Panc1 (cell line): ENCODE measurements around the gene KIAA1217. TPM values are rescaled to one million over a fixed set of nuclear protein-coding genes. Genes with fewer than 3 reads are reported as not detected.

Experiments used
- ATAC-seq: fragments of 200-7000 bp; cut with Tn5 transposase; 2 replicates; pipeline ENCODE4 v1.9.1; 2020; ENCODE audit warnings: mild to moderate bottlenecking, moderate library complexity
- BruUV-seq: library from RNA; stranded (reverse); fragments of 400-500 nt; replicated peaks from 2 replicates; lab custom pipeline; 2021; lab: Mats Ljungman, UMichigan
- CTCF ChIA-PET: fragments of 300-600 bp; sonication (Branson Sonifier 250); formaldehyde crosslinking; loops from one replicate; lab custom pipeline; 2022; ENCODE audit warnings: antibody characterized with exemption; lab: Charles Lee
- POLR2A ChIA-PET: fragments of 300-600 bp; sonication (Branson Sonifier 250); formaldehyde crosslinking; loops from one replicate; lab custom pipeline; 2022; ENCODE audit warnings: antibody characterized with exemption; lab: Charles Lee
- DNase-seq: peaks from one replicate; pipeline ENCODE4 v3.0.0-alpha.2; 2010; ENCODE audit warnings: low read depth, low spot score
- H3K27ac ChIP-seq: 2 replicates; pipeline ENCODE4 v1.5.1; 2011; ENCODE audit warnings: mild to moderate bottlenecking, low read length, inconsistent platforms
- H3K27me3 ChIP-seq: fragments of 200-500 bp; sonication (Bioruptor generic); 2 replicates; pipeline ENCODE4 v1.6.0; 2014; ENCODE audit warnings: low read length, inconsistent platforms; ENCODE audit not compliant: control insufficient read depth, insufficient read depth
- H3K36me3 ChIP-seq: fragments of 200-500 bp; sonication (Bioruptor generic); 2 replicates; pipeline ENCODE4 v1.5.1; 2014; ENCODE audit warnings: inconsistent platforms, mild to moderate bottlenecking, low read length, moderate library complexity; ENCODE audit not compliant: control insufficient read depth, insufficient read depth
- H3K4me1 ChIP-seq: 2 replicates; pipeline ENCODE4 v1.5.1; 2011; ENCODE audit warnings: inconsistent platforms, mild to moderate bottlenecking, low read length, moderate library complexity; ENCODE audit not compliant: control insufficient read depth, insufficient read depth
- H3K4me3 ChIP-seq, 2 experiments: 2 replicates each; pipeline ENCODE4 v1.5.1; 2011 to 2012; ENCODE audit warnings: low read depth in 2 of 2, low read length in 2 of 2, mild to moderate bottlenecking in 2 of 2, inconsistent platforms in 1 of 2, moderate library complexity in 1 of 2
- H3K9me3 ChIP-seq: fragments of 200-500 bp; sonication (Bioruptor generic); 2 replicates; pipeline ENCODE4 v1.5.1; 2014; ENCODE audit warnings: low read depth, mild to moderate bottlenecking, inconsistent platforms, low read length, moderate library complexity; ENCODE audit not compliant: control insufficient read depth, insufficient read depth
- CTCF ChIP-seq: fragments of 450-650 bp; IDR thresholded peaks from 2 replicates; pipeline ENCODE4 v1.5.1; 2017; ENCODE audit warnings: mild to moderate bottlenecking
- POLR2AphosphoS5 ChIP-seq: IDR thresholded peaks from 2 replicates; pipeline ENCODE4 v1.6.1; 2012; ENCODE audit warnings: mild to moderate bottlenecking, low read depth, low read length, moderate library complexity
- REST ChIP-seq, 2 experiments: IDR thresholded peaks; 2 replicates each; pipeline ENCODE4 v1.6.1; 2011 to 2012; ENCODE audit warnings: low read depth in 2 of 2, control low read depth in 1 of 2, low read length in 1 of 2, mild to moderate bottlenecking in 1 of 2, moderate library complexity in 1 of 2; ENCODE audit not compliant: insufficient read depth in 1 of 2
- SIN3A ChIP-seq: IDR thresholded peaks from 2 replicates; pipeline ENCODE4 v1.6.1; 2012; ENCODE audit warnings: low read depth, mild to moderate bottlenecking, low read length, moderate library complexity, borderline replicate concordance; ENCODE audit not compliant: insufficient read depth
- TCF7L2 ChIP-seq: IDR thresholded peaks from 2 replicates; pipeline ENCODE4 v1.6.1; 2011; ENCODE audit warnings: mild to moderate bottlenecking, low read depth, low read length, inconsistent platforms
- in situ Hi-C: cut with HindIII; loops from 2 replicates; pipeline ENCODE4 v1.10.0; 2016; ENCODE audit warnings: low sequenced_read_pairs, low pct_unique_long_range_greater_than_20kb
- intact Hi-C: fragments of 100-400 bp; cut with micrococcal nuclease; formaldehyde crosslinking; loops from one replicate; pipeline ENCODE4 v1.10.0; 2022; ENCODE audit not compliant: unreplicated experiment
- total RNA-seq: library from RNA; stranded (reverse); gene quantifications from one replicate; pipeline ENCODE4 v1.2.1, GENCODE V29; 2021; ENCODE audit not compliant: unreplicated experiment

The KIAA1217 gene
- total RNA-seq, 1 experiment from 2014 or later, result 11.6 TPM

DNA sequence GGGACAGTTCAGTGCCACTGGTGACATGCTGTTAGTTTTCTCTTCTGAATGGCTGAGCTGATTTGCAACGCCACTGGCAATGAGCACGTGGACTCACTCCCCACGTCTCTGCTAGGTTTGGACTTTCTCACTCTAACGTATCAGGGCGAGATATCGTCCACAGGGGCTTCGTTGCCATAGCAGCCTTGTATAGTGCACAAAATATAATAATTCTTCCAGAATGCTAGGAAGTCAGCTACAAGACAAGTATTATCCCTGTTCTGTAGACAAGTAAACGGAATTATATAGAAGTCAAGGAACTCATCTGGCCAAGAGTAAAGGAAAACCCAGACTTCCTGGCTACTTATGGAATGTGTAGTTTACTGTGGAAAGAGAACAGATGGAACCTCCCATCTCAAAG lies 288.0 kb downstream of the KIAA1217 start:
- ChIA-PET CTCF (no interaction called here), POLR2A (no interaction called here)
- ATAC-seq, result no peak
- Histone ChIP-seq H3K9me3 (no peaks in the 10 kb centered on the region), H3K36me3 (no peaks in the 10 kb centered on the region), H3K27me3 (no peaks in the 10 kb centered on the region), H3K4me3 (no peak overlapping the region), H3K4me1 (no peaks in the 10 kb centered on the region), H3K27ac (no peak overlapping the region)
- in situ Hi-C loops (no loop called here), intact Hi-C loops (no loop called here)
- TF ChIP-seq REST (IDR thresholded peaks at IDR 0.05; ENCODE audit: insufficient read depth in 1 of 2, low read depth in 2 of 2, low read length in 1 of 2), result no peak
- TF ChIP-seq SIN3A, result no peak
- no peak for TF ChIP-seq TCF7L2
- TF ChIP-seq POLR2AphosphoS5, result no peak
- no peak for TF ChIP-seq CTCF
- BruUV-seq, result no TSS peak
- DNase-seq, result no peak

GRCh38 chr10:24501056-24501711 lies 292.2 kb downstream of the KIAA1217 start:
- H3K27me3 ChIP-seq, result no peaks in the 10 kb centered on the region
- H3K4me3 ChIP-seq, result no peak overlapping the region
- in situ Hi-C loops (no loop called here), intact Hi-C loops (loop anchor here (10.0 kb wide), 2 partner anchors 296 to 506 kb away; partner anchors contain the start of gene KIAA1217)
- TF ChIP-seq POLR2AphosphoS5 (no peak), SIN3A (no peak), REST (IDR thresholded peaks at IDR 0.05; ENCODE audit: insufficient read depth in 1 of 2, low read depth in 2 of 2, low read length in 1 of 2) (no peak), TCF7L2 (no peak), CTCF (no peak)
- no peaks in the 10 kb centered on the region for H3K9me3 ChIP-seq
- ATAC-seq (no peak), DNase-seq (no peak)
- H3K4me1 ChIP-seq, result no peaks in the 10 kb centered on the region; the same call in 1 of the 2 replicates
- BruUV-seq, result no TSS peak
- POLR2A ChIA-PET, result no interaction called here
- H3K36me3 ChIP-seq, result no peaks in the 10 kb centered on the region
- CTCF ChIA-PET, result interaction anchor here (0.7 kb wide), 1 partner anchor 1704 kb away, joined by 4 read pairs; no protein-coding TSS in a partner anchor
- H3K27ac ChIP-seq, result no peak overlapping the region
